ENCODE results near the gene PHLDB1.

DNA sequence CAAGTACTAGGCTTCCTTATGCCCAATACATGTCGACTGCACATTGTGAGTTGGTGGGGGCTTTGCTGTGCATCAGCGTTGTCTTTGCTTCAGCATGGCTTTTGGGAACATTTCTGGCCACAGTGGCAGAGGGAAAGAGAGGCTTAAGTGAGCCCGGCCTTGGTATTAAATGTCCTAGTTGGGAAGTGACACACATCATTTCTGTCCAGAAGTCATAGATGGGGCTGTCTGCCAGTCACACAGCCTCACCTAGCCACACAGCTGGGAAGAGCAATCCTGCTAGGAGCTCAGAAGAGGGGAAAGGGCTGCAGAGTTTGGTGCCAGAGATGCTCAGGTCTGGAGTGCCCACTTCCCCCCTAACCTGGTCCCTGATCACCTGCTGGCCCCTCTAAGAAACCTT lies 44.4 kb downstream of the PHLDB1 start:
- TF ChIP-seq FOS (IDR thresholded peaks at IDR 0.05; ENCODE audit: borderline replicate concordance, insufficient read depth, low read length) (no peak), JUN (IDR thresholded peaks at IDR 0.05; ENCODE audit: borderline replicate concordance, insufficient read depth, insufficient read length, low read depth) (no peak), MYC (IDR thresholded peaks at IDR 0.05; ENCODE audit: low read depth, low read length) (no peak), EZH2 (IDR thresholded peaks at IDR 0.05; ENCODE audit: borderline replicate concordance, low read depth, low read length, severe bottlenecking) (no peak), POLR2A (IDR thresholded peaks at IDR 0.05; ENCODE audit: low read depth, low read length) (no peak), POLR2AphosphoS5 (IDR thresholded peaks at IDR 0.05; ENCODE audit: insufficient read depth, low read depth, low read length) (no peak)
- TF ChIP-seq, protein P1, sequence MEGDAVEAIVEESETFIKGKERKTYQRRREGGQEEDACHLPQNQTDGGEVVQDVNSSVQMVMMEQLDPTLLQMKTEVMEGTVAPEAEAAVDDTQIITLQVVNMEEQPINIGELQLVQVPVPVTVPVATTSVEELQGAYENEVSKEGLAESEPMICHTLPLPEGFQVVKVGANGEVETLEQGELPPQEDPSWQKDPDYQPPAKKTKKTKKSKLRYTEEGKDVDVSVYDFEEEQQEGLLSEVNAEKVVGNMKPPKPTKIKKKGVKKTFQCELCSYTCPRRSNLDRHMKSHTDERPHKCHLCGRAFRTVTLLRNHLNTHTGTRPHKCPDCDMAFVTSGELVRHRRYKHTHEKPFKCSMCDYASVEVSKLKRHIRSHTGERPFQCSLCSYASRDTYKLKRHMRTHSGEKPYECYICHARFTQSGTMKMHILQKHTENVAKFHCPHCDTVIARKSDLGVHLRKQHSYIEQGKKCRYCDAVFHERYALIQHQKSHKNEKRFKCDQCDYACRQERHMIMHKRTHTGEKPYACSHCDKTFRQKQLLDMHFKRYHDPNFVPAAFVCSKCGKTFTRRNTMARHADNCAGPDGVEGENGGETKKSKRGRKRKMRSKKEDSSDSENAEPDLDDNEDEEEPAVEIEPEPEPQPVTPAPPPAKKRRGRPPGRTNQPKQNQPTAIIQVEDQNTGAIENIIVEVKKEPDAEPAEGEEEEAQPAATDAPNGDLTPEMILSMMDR (IDR thresholded peaks at IDR 0.05; ENCODE audit: extremely low read depth in 1 of 2, insufficient read depth in 1 of 2, low read depth in 1 of 2, low read length in 2 of 2): no peak
